Activated naive CD8-positive, alpha-beta T cell treated with anti-CD3 and anti-CD28 coated beads, Interleukin-2, amount 50 U/mL, for 24 hours (primary cell): ENCODE results near the gene PLEKHH1.

Experiments used
- ATAC-seq: fragments of 150-1000 bp; cut with Tn5 transposase; one replicate; pipeline ENCODE4 v1.10.0; 2021
- DNase-seq: peaks from one replicate; pipeline ENCODE4 v3.0.0; 2021
- H3K27ac Mint-ChIP-seq: one replicate; pipeline ENCODE4 v1.8.0; 2021; ENCODE audit warnings: mild to moderate bottlenecking, mixed read lengths
- H3K27me3 Mint-ChIP-seq: one replicate; pipeline ENCODE4 v1.8.0; 2021; ENCODE audit warnings: mixed read lengths
- H3K36me3 Mint-ChIP-seq: one replicate; pipeline ENCODE4 v1.8.0; 2021; ENCODE audit warnings: low read depth, mixed read lengths
- H3K4me1 Mint-ChIP-seq: one replicate; pipeline ENCODE4 v1.8.0; 2021; ENCODE audit warnings: mixed read lengths
- H3K4me3 Mint-ChIP-seq: one replicate; pipeline ENCODE4 v1.8.0; 2021; ENCODE audit warnings: mild to moderate bottlenecking, moderate library complexity, mixed read lengths
- H3K9me3 Mint-ChIP-seq: one replicate; pipeline ENCODE4 v1.8.0; 2021; ENCODE audit warnings: mixed read lengths

PLEKHH1 gene

DNA sequence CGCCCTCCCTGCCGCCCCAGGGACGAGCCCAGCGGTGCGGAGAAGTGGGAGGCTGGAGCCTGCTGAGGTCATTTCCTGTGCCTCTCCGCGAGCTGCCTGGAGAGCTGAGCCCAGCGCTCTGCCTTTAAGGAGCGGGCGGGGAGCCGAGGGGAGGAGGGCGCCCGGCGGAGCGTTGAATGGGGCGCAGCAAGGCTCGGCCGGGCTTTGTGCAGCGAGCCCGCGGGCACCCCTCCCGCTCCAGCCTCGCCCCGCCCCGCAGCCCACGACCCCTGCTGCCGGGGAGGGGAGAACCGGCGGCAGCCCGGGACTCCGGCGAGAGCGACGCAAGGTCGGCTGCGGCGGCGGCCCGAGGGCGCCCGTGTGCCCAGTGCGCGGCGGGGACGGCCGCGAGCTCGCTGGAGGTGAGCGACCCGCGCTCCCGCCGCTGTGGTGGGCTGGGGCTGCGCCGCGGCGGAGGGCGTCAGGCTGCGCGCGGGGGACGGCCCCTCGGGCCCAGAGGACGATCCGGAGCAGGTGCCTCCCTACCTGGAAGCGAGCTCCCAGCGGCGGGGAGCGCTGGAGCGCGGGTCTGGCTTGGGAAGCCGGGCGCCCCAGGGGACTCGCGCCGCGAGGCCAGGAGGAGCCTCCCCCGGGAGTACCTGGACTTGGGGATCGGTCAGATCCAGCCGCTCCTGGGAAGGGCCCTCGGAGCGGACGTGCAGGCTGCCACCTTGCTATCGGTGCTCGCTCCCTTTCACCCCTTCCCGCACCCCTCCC lies at the start of gene PLEKHH1:
Gene PLEKHH1, plus strand, starts transcription at position 293 of the 756 bp plus-strand sequence. CDS start 8,578 bp downstream, outside the sequence.
- no peaks in the 10 kb centered on the region for H3K36me3 Mint-ChIP-seq
- peaks cover 3% of the 10 kb centered on the region for H3K4me1 Mint-ChIP-seq
- H3K27me3 Mint-ChIP-seq = peaks cover 32% of the 10 kb centered on the region
- H3K4me3 Mint-ChIP-seq = peak within 1 kb of the TSS; percentile 78
- ATAC-seq = peak; percentile 97
- peak; percentile 66 for DNase-seq
- no peak within 1 kb of the TSS for H3K27ac Mint-ChIP-seq
- H3K9me3 Mint-ChIP-seq = no peaks in the 10 kb centered on the region

DNA sequence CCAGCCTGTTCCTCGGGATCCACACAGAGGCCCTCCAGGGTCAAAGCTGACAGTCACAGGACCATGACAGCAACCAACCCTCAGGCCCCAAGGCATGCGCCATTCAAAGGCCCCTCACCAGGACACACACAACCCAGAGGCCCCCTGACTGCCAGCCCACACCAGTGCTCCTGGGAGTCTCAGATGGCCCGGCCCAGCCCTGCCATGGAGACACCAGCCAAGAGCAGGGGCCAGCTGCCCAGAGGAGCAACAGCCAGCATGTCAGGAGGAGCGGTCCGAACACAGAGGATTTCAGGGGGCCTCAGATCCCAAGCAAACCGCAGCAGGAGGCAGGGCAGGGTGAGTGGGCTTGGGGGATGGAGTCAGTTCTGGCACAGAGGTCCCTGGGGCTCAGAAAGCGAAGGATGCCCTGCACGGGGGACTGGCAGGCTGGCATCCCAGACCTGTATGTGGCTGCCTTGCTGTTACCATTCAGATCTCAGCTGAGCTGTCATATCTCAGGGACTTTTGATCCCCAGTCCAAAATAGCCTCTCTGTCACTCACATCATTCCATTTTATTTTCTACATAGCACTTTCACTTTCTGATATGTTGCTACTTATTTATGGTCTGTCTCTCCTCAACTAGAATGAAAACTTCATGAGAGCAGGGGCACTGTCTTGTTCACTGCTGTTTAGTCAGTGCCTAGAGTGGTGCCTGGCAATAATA lies 49.4 kb upstream of the PLEKHH1 start:
- ATAC-seq (no peak), DNase-seq (no peak)
- Mint-ChIP-seq H3K27me3 (no peaks in the 10 kb centered on the region), H3K4me1 (peaks cover 63% of the 10 kb centered on the region), H3K9me3 (no peaks in the 10 kb centered on the region), H3K4me3 (no peak overlapping the region), H3K36me3 (peaks cover 12% of the 10 kb centered on the region), H3K27ac (no peak overlapping the region)

DNA sequence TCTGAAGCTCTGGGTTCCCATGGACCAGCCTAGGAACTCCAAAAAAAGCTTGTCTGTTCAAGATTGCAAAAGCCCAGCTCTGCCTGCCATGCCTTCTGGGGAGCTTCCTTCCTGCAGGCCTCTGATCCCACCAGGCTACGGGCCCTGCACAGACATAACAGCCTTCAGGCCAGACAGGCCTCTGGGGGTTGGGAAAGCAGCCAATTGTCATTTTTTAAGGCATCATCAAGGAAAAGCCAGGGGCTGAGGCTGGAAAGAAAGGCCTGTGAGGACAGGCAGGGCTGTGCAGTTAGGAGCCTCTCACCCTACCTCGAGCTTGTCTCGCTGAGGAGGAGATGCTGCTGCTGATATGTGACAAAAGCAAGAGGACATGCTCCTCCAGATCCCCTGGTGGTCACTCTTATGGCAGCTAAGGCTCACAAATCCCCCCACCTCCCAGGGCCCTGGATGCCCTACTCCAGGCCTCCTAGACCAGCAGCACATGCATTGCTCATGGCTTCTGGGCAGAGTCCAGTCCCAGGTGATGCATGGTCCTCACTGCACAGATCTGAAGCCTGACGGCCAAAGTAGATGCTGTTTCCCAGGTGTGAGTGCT lies 47.5 kb upstream of the PLEKHH1 start:
- Mint-ChIP-seq H3K27me3 (no peaks in the 10 kb centered on the region), H3K4me3 (no peak overlapping the region), H3K4me1 (peaks cover 80% of the 10 kb centered on the region), H3K9me3 (no peaks in the 10 kb centered on the region), H3K36me3 (peaks cover 12% of the 10 kb centered on the region), H3K27ac (no peak overlapping the region)
- ATAC-seq = no peak
- DNase-seq = no peak

DNA sequence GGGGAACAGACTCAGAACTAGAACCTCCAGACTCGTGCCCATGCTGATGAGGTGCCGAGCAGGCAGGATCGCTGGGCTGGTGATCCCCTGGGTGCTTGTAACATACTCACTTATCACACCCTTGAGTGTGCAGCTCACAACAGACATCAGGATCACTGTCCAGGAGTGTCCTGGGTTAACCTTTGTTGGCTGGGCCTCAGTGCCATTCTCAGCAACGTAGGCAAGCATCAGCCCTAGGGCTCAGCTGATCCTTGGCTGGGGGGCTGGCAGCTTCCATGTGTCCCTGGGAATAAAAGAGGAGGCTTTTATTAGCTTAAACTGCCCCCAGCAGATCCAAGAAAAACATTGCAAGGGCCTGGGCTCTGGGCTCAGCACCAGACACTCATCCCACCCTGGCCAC lies 46.2 kb upstream of the PLEKHH1 start:
- Mint-ChIP-seq H3K27ac (no peak overlapping the region), H3K4me3 (no peak overlapping the region), H3K27me3 (no peaks in the 10 kb centered on the region), H3K36me3 (peaks cover 12% of the 10 kb centered on the region), H3K9me3 (no peaks in the 10 kb centered on the region), H3K4me1 (peaks cover 83% of the 10 kb centered on the region)
- no peak for ATAC-seq
- no peak for DNase-seq

DNA sequence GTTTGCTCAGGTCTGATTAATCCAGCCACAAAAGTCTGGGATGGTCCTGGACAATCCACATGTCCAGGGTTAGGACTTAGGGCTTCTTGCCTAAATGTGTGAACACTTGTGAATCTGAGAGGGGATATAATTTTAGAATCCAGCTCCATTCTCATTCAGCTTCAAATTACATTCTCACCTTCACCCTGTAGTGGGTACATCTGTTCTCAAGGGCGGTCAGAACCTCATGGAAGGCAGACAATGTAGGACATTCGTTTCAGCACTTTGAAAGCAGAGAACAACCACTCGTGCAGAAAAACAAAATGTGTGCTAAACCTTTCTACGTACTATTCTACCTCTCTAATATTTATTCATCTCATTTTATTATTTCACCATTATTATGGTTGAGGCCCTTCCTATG lies 45.8 kb upstream of the PLEKHH1 start:
- H3K36me3 Mint-ChIP-seq = peaks cover 12% of the 10 kb centered on the region
- no peaks in the 10 kb centered on the region for H3K9me3 Mint-ChIP-seq
- DNase-seq (no peak), ATAC-seq (no peak)
- peaks cover 80% of the 10 kb centered on the region for H3K4me1 Mint-ChIP-seq
- H3K27ac Mint-ChIP-seq = no peak overlapping the region
- H3K4me3 Mint-ChIP-seq = peak overlapping the region; percentile 86
- H3K27me3 Mint-ChIP-seq = no peaks in the 10 kb centered on the region

DNA sequence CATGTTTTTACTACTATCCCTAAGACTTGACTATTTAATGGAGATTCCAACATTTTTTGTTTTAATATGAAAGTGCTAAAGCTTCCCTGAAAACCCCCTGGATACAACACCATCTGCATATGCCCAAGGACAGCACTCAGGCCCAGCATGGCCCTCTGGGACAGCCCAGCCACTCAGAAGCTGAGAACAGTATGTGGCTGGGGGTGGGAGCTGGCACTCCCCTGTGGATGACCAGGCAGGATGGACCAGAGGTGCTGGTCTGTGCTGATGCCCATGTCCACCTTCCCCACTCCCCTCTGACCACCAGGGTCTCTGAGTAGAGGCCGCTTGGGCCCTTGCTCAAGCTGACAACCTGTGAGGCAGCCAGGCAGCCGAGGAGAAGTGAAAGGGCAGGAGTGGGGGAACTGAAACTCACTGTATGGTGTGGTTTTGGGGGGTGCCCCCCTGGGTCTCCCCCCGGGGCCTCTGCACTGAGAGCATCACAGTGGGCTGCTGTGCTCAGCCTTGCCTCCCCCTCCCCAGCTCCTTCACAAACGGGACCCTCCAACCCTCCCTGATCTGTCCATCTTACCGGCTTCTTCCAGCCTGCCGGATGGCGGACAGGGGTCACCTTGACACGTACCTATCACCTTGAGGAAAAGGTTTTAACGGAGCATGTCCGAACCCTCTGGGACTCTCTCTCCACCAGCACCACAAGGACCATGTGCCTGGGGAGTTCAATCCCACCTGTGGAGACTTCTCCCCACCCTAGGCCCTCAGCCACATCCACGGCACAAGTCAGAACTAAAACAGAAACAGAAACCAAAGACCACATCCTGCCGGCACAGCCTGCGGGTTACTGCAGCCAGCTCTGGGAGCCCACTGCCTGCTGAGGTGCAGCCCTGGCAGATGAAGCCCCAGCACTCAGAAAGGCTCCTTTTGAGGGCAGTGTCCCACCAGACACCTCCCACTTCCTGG lies 44.9 kb upstream of the PLEKHH1 start, which contains the start of gene TMEM229B:
Gene TMEM229B, minus strand, starts transcription at position 785 of the 957 bp plus-strand sequence. CDS start 14,798 bp downstream, outside the sequence.
- peaks cover 8% of the 10 kb centered on the region for H3K9me3 Mint-ChIP-seq
- peak within 1 kb of the TSS; percentile 86 for H3K4me3 Mint-ChIP-seq
- H3K4me1 Mint-ChIP-seq = peaks cover 77% of the 10 kb centered on the region
- DNase-seq = peak; percentile 75
- no peaks in the 10 kb centered on the region for H3K27me3 Mint-ChIP-seq
- H3K36me3 Mint-ChIP-seq = peaks cover 18% of the 10 kb centered on the region
- peak; percentile 98 for ATAC-seq
- H3K27ac Mint-ChIP-seq = peak within 1 kb of the TSS; percentile 99

DNA sequence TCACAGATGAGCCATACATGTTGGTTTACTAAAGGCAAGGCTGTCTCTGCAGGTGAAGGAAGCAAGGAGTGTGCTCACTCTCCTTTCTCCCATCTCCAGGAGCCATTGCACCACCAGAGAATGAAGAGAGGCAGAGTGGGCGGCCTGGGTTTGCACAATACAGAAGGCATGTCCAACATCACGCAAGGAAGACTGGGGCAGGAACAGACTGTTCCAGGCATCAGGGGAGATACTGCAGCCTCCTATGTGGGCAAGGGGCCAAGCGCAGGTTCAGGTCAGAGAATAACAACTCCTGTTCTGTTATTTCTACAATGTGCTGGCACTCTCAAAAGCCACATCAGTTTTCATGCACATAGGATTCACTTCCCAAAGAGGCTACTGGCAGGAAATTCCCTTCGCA lies 42.9 kb upstream of the PLEKHH1 start:
- Mint-ChIP-seq H3K27ac (no peak overlapping the region), H3K27me3 (no peaks in the 10 kb centered on the region), H3K4me1 (peaks cover 60% of the 10 kb centered on the region), H3K36me3 (peaks cover 22% of the 10 kb centered on the region), H3K4me3 (no peak overlapping the region), H3K9me3 (peaks cover 14% of the 10 kb centered on the region)
- DNase-seq (no peak), ATAC-seq (no peak)

DNA sequence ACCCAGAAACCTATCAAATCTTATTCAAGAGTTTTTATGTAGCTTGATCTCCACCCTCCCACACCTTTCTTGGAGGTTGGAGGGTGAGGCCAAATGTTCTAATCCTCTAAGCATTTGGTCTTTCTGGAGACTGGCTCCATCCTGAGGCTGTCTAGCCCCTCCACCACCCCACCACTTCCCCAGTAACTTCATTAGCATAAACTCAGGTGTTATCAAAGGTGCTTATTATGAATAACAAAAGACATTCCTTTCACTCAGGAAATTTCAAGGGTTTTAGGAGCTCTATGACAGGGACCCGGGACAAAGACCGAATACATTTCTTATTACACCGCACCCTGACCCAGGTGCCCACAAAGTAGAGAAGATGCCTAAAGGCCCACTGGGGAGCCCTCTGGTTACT lies 41.8 kb upstream of the PLEKHH1 start:
- Mint-ChIP-seq H3K27ac (no peak overlapping the region), H3K27me3 (no peaks in the 10 kb centered on the region), H3K36me3 (peaks cover 17% of the 10 kb centered on the region), H3K4me1 (peaks cover 51% of the 10 kb centered on the region), H3K4me3 (no peak overlapping the region), H3K9me3 (peaks cover 14% of the 10 kb centered on the region)
- DNase-seq = no peak
- no peak for ATAC-seq

DNA sequence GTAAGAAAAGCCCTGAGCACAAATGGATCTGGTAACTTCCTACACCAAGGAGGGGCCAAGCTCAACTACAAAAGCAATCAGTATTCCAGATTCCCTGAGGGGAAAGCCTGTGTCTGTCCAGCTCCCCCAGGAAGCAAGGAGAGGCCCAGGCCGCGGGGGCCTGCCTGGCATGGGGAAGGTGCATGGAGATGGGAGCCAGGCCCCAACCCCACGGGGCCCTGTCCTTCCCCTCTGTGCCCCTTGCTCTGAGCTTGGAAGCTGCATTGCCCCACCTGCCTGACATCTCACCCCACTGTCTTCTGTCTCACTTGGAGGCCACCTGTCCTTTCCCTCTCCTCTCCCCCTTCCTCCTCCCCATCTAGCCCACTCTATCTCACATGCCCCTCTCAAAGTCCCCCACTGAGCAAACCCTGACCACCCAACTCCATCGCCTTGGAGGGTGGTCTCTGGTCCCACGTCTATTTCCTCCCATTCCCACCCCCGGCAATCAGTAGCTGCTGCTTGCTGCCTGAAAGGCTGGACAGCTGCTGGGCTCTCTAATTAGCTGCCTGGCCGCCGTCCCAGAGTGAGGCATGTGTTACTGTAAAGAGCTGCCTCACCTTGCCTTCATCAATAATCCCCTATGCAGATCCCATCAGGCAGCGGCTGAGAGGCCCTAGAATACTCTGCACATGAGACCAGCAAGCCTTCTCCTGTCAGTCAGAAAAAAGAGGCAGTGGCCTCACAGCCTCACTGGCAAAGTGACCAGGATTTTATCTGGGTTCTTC lies 41.2 kb upstream of the PLEKHH1 start:
- Mint-ChIP-seq H3K4me1 (peaks cover 46% of the 10 kb centered on the region), H3K4me3 (no peak overlapping the region), H3K27me3 (no peaks in the 10 kb centered on the region), H3K9me3 (peaks cover 14% of the 10 kb centered on the region), H3K36me3 (peaks cover 11% of the 10 kb centered on the region), H3K27ac (no peak overlapping the region)
- ATAC-seq = no peak
- DNase-seq = no peak

DNA sequence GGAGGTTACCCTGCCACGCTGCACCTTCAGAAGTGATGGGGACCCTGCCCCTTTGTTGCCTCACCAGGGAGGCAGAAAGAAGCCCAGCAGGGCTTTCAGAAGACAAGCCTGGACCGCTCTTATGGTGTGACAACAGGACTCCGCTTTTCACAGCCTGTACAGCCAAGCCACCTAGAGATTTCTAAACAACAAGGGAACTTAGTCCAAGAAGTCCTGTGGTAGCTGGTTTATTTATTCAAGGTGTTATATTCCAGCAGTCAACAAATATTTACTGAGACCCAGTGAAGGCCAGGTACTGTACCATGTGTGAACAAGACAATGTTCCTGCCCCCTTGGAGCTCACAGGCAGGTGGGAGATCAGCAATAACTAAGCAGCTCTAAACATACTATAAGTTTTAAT lies 40.6 kb upstream of the PLEKHH1 start:
- H3K9me3 Mint-ChIP-seq = peaks cover 14% of the 10 kb centered on the region
- H3K36me3 Mint-ChIP-seq = peaks cover 11% of the 10 kb centered on the region
- H3K4me1 Mint-ChIP-seq = peaks cover 46% of the 10 kb centered on the region
- H3K27ac Mint-ChIP-seq = no peak overlapping the region
- ATAC-seq (no peak), DNase-seq (no peak)
- no peaks in the 10 kb centered on the region for H3K27me3 Mint-ChIP-seq
- no peak overlapping the region for H3K4me3 Mint-ChIP-seq

DNA sequence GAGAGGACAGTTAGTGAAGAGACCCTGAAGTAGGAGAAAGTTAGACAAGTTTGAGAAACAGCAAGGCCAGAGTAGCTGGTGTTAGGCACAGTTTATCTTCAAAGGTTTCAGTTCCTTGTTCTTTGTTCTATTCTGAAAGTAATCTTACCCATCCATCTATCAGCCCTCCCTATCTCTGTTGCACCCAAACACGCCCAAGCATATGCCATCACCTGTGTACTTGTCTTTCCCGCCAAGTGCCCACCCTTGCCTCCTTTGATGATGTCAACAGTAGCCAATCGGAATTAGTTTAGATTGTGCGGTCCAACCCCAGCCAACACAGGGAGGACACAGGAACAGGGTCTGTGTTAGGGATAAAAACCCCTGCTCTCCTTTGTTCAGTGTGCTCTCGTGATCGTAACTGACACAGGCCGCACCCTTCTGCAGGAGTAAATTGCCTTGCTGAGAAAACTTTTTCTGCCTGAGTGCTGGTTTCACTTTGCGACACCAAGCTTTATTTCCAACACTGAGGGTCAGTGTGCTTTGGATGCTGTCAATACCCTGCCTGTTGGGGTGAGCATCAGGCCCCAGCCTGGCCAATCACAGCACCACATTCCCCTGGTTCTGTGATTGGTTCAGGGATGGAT lies 39.9 kb upstream of the PLEKHH1 start:
- Mint-ChIP-seq H3K27me3 (no peaks in the 10 kb centered on the region), H3K4me3 (no peak overlapping the region), H3K4me1 (peaks cover 46% of the 10 kb centered on the region), H3K9me3 (peaks cover 14% of the 10 kb centered on the region), H3K36me3 (peaks cover 11% of the 10 kb centered on the region), H3K27ac (no peak overlapping the region)
- DNase-seq (no peak), ATAC-seq (no peak)

DNA sequence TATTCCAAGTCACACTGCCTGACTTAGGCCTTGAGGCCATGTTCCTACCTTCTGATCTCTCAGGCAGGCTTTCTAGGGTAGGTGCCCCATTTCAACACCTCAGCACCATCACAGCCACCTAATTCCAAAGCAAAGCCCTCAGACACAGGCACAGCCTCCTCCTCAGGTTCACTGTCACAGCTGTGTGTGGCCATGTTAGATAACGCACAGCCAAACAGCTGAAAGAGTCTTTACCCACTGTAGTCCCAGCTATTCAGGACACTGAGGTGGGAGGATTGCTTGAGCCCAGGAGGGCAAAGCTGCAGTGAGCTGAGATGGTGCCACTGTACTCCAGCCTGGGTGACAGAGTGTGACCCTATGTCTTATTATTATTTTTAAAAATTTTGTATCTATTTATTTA lies 37.3 kb upstream of the PLEKHH1 start:
- H3K27ac Mint-ChIP-seq = no peak overlapping the region
- ATAC-seq (no peak), DNase-seq (no peak)
- no peak overlapping the region for H3K4me3 Mint-ChIP-seq
- H3K4me1 Mint-ChIP-seq = peaks cover 22% of the 10 kb centered on the region
- no peaks in the 10 kb centered on the region for H3K27me3 Mint-ChIP-seq
- H3K36me3 Mint-ChIP-seq = peaks cover 11% of the 10 kb centered on the region
- peaks cover 14% of the 10 kb centered on the region for H3K9me3 Mint-ChIP-seq

DNA sequence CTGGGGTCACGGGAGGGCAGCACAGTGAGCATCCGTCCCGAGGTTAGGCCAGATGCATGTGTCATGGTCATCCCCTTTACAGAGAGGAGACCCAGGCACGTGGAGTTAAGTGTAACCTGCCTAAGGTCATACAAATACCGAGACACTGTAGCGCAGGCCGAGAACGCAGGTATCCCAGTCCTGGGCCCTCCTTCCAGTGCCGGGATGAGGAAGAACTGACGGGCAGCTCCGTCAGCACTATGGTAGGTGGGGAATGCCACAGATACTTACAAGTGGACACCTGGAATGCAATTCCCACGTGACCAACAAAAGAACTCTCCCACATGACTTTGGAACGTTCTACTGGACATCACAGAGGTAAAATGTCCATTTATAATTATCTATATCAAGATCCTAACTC lies 35.9 kb upstream of the PLEKHH1 start:
- H3K4me1 Mint-ChIP-seq = peaks cover 17% of the 10 kb centered on the region
- no peak overlapping the region for H3K4me3 Mint-ChIP-seq
- H3K27me3 Mint-ChIP-seq = no peaks in the 10 kb centered on the region
- peaks cover 14% of the 10 kb centered on the region for H3K9me3 Mint-ChIP-seq
- H3K27ac Mint-ChIP-seq = no peak overlapping the region
- peaks cover 11% of the 10 kb centered on the region for H3K36me3 Mint-ChIP-seq
- no peak for DNase-seq
- no peak for ATAC-seq
